ENCODE data around the gene EFNB1. TPM values are rescaled to one million over a fixed set of nuclear protein-coding genes. Genes with fewer than 3 reads are reported as not detected.

The EFNB1 gene
- polyA plus RNA-seq, 1 donor from 2014 or later = 25.5 TPM

DNA sequence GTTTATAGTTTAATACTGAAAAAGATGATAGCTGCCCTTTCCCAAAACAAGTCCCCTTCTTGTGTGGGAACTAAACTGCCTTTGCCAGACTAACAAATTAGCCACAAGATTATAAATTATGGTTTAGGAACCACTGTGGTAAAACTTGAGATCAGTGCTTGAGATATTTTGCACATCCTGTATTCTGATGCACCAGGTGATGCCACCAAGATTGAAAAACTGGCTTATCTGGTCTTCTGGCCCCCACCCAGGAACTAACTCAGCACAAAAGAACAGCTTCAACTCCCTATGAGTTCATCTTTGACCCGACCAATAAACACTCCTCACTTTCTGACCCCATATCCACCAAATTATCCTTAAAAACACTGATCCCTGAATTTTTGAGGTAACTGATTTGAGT is 36.7 kb upstream of the EFNB1 start:
- no peak overlapping the region for H3K4me3 ChIP-seq (ENCODE audit: low read length)
- H4K20me1 ChIP-seq (ENCODE audit: insufficient read depth) = no peaks in the 10 kb centered on the region
- no peaks in the 10 kb centered on the region for H3F3A ChIP-seq (ENCODE audit: insufficient read depth, low read length, poor library complexity, severe bottlenecking)
- H3K36me3 ChIP-seq (ENCODE audit: insufficient read depth, low read length) = no peaks in the 10 kb centered on the region
- TF ChIP-seq MXI1 (conservative IDR thresholded peaks at IDR 0.05; ENCODE audit: poor library complexity, severe bottlenecking) (no peak), EP300 (conservative IDR thresholded peaks at IDR 0.05; ENCODE audit: poor library complexity, severe bottlenecking) (no peak), RAD21 (conservative IDR thresholded peaks at IDR 0.05) (no peak), TAF1 (IDR thresholded peaks at IDR 0.05; ENCODE audit: low read depth) (no peak), POLR2AphosphoS5 (IDR thresholded peaks at IDR 0.05) (no peak), EZH2 (IDR thresholded peaks at IDR 0.05; ENCODE audit: borderline replicate concordance, insufficient read depth, low read length, poor library complexity, severe bottlenecking) (no peak), SMC3 (conservative IDR thresholded peaks at IDR 0.05; ENCODE audit: poor library complexity) (no peak)
- TF ChIP-seq, protein P1, sequence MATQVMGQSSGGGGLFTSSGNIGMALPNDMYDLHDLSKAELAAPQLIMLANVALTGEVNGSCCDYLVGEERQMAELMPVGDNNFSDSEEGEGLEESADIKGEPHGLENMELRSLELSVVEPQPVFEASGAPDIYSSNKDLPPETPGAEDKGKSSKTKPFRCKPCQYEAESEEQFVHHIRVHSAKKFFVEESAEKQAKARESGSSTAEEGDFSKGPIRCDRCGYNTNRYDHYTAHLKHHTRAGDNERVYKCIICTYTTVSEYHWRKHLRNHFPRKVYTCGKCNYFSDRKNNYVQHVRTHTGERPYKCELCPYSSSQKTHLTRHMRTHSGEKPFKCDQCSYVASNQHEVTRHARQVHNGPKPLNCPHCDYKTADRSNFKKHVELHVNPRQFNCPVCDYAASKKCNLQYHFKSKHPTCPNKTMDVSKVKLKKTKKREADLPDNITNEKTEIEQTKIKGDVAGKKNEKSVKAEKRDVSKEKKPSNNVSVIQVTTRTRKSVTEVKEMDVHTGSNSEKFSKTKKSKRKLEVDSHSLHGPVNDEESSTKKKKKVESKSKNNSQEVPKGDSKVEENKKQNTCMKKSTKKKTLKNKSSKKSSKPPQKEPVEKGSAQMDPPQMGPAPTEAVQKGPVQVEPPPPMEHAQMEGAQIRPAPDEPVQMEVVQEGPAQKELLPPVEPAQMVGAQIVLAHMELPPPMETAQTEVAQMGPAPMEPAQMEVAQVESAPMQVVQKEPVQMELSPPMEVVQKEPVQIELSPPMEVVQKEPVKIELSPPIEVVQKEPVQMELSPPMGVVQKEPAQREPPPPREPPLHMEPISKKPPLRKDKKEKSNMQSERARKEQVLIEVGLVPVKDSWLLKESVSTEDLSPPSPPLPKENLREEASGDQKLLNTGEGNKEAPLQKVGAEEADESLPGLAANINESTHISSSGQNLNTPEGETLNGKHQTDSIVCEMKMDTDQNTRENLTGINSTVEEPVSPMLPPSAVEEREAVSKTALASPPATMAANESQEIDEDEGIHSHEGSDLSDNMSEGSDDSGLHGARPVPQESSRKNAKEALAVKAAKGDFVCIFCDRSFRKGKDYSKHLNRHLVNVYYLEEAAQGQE (IDR thresholded peaks at IDR 0.05; ENCODE audit: borderline replicate concordance) = no peak
- TF ChIP-seq, protein P2, sequence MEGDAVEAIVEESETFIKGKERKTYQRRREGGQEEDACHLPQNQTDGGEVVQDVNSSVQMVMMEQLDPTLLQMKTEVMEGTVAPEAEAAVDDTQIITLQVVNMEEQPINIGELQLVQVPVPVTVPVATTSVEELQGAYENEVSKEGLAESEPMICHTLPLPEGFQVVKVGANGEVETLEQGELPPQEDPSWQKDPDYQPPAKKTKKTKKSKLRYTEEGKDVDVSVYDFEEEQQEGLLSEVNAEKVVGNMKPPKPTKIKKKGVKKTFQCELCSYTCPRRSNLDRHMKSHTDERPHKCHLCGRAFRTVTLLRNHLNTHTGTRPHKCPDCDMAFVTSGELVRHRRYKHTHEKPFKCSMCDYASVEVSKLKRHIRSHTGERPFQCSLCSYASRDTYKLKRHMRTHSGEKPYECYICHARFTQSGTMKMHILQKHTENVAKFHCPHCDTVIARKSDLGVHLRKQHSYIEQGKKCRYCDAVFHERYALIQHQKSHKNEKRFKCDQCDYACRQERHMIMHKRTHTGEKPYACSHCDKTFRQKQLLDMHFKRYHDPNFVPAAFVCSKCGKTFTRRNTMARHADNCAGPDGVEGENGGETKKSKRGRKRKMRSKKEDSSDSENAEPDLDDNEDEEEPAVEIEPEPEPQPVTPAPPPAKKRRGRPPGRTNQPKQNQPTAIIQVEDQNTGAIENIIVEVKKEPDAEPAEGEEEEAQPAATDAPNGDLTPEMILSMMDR (IDR thresholded peaks at IDR 0.05; ENCODE audit: poor library complexity, severe bottlenecking) = no peak
- no peak overlapping the region for H2AFZ ChIP-seq (ENCODE audit: low read depth, low read length)
- H3K9me3 ChIP-seq (ENCODE audit: low read length) = no peaks in the 10 kb centered on the region
- H3K27me3 ChIP-seq (ENCODE audit: insufficient read depth, low read depth, low read length) = no peaks in the 10 kb centered on the region
- no peak overlapping the region for H3K4me2 ChIP-seq (ENCODE audit: low read length)
- no peak overlapping the region for H3K9ac ChIP-seq (ENCODE audit: low read length)
- H3K27ac ChIP-seq (ENCODE audit: low read length) = no peak overlapping the region
- H3K9me2 ChIP-seq (ENCODE audit: insufficient read depth, low read length) = no peaks in the 10 kb centered on the region
- H3K79me2 ChIP-seq (replicated peaks; ENCODE audit: insufficient read depth, low read length) = no peaks in the 10 kb centered on the region

DNA sequence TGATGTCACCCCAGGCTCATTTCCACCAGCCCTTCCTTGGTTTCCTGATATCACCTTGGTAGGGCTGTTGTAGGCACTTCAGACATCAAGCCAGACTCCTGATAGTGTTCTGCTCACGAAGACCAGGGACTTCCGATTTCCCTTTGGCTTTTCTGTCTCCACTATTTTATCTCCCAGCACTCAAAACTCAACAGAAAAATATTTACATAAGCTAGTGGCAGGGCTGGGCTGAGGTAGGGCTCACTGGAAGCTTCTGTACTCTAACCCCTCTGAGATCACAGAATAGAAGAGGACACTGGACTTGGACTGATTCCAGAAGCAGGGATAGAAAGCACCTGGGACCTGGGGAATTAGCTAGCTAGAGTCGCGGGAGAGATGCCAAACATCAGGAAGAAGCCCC is 34.4 kb upstream of the EFNB1 start:
- Histone ChIP-seq H3K9ac (ENCODE audit: low read length) (no peak overlapping the region), H3K4me3 (ENCODE audit: low read length) (no peak overlapping the region), H3K79me2 (replicated peaks; ENCODE audit: insufficient read depth, low read length) (no peaks in the 10 kb centered on the region), H3K4me2 (ENCODE audit: low read length) (no peak overlapping the region), H3K36me3 (ENCODE audit: insufficient read depth, low read length) (no peaks in the 10 kb centered on the region), H4K20me1 (ENCODE audit: insufficient read depth) (no peaks in the 10 kb centered on the region), H3K27ac (ENCODE audit: low read length) (no peak overlapping the region), H2AFZ (ENCODE audit: low read depth, low read length) (no peak overlapping the region), H3K9me2 (ENCODE audit: insufficient read depth, low read length) (no peaks in the 10 kb centered on the region), H3F3A (ENCODE audit: insufficient read depth, low read length, poor library complexity, severe bottlenecking) (no peaks in the 10 kb centered on the region), H3K27me3 (ENCODE audit: insufficient read depth, low read depth, low read length) (no peaks in the 10 kb centered on the region), H3K9me3 (ENCODE audit: low read length) (no peaks in the 10 kb centered on the region)
- TF ChIP-seq MXI1 (conservative IDR thresholded peaks at IDR 0.05; ENCODE audit: poor library complexity, severe bottlenecking) (no peak), EZH2 (IDR thresholded peaks at IDR 0.05; ENCODE audit: borderline replicate concordance, insufficient read depth, low read length, poor library complexity, severe bottlenecking) (no peak), POLR2AphosphoS5 (IDR thresholded peaks at IDR 0.05) (no peak), RAD21 (conservative IDR thresholded peaks at IDR 0.05) (no peak), EP300 (conservative IDR thresholded peaks at IDR 0.05; ENCODE audit: poor library complexity, severe bottlenecking) (no peak), TAF1 (IDR thresholded peaks at IDR 0.05; ENCODE audit: low read depth) (no peak), SMC3 (conservative IDR thresholded peaks at IDR 0.05; ENCODE audit: poor library complexity) (no peak)
- TF ChIP-seq, protein P2 (IDR thresholded peaks at IDR 0.05; ENCODE audit: poor library complexity, severe bottlenecking) = no peak
- TF ChIP-seq, protein P1 (IDR thresholded peaks at IDR 0.05; ENCODE audit: borderline replicate concordance) = no peak

All from neural cell (in vitro differentiated cells).